Measurements from ENCODE around the gene ABCC4.

Gene ABCC4

GRCh38 chr13:95160112-95160906 lies 140.9 kb downstream of the ABCC4 start:
- DNase-seq (ENCODE audit: low read depth in 2 of 2) = no peak

GRCh38 chr13:95159458-95159857 lies 141.8 kb downstream of the ABCC4 start:
- no peak for DNase-seq (ENCODE audit: low read depth in 2 of 2)

- no peak for DNase-seq (ENCODE audit: low read depth in 2 of 2)
Observed at GRCh38 chr13:95156208-95156607, 145.0 kb downstream of the ABCC4 start.

GRCh38 chr13:95155504-95155903 lies 145.7 kb downstream of the ABCC4 start:
- DNase-seq (ENCODE audit: low read depth in 2 of 2) = no peak

- no peak for DNase-seq (ENCODE audit: low read depth in 2 of 2)
Observed at GRCh38 chr13:95155093-95155492, 146.2 kb downstream of the ABCC4 start.

GRCh38 chr13:95154413-95154886 lies 146.8 kb downstream of the ABCC4 start:
- DNase-seq (ENCODE audit: low read depth in 2 of 2) = no peak

- DNase-seq (ENCODE audit: low read depth in 2 of 2) = no peak
Observed at GRCh38 chr13:95153647-95154412, 147.4 kb downstream of the ABCC4 start.

GRCh38 chr13:95151942-95152587 lies 149.2 kb downstream of the ABCC4 start:
- DNase-seq (ENCODE audit: low read depth in 2 of 2) = no peak

- no peak for DNase-seq (ENCODE audit: low read depth in 2 of 2)
Observed at GRCh38 chr13:95150555-95150954, 150.7 kb downstream of the ABCC4 start.

- no peak for DNase-seq (ENCODE audit: low read depth in 2 of 2)
Observed at GRCh38 chr13:95146486-95146885, 154.8 kb downstream of the ABCC4 start.

- DNase-seq (ENCODE audit: low read depth in 2 of 2) = no peak
Observed at GRCh38 chr13:95145587-95145986, 155.7 kb downstream of the ABCC4 start.

GRCh38 chr13:95140502-95140901 lies 160.7 kb downstream of the ABCC4 start:
- DNase-seq (ENCODE audit: low read depth in 2 of 2) = no peak

- DNase-seq (ENCODE audit: low read depth in 2 of 2) = no peak
Observed at GRCh38 chr13:95138876-95139585, 162.2 kb downstream of the ABCC4 start.

GRCh38 chr13:95137096-95137495 lies 164.2 kb downstream of the ABCC4 start:
- no peak for DNase-seq (ENCODE audit: low read depth in 2 of 2)

GRCh38 chr13:95136638-95137037 lies 164.6 kb downstream of the ABCC4 start:
- no peak for DNase-seq (ENCODE audit: low read depth in 2 of 2)

GRCh38 chr13:95133498-95133897 lies 167.8 kb downstream of the ABCC4 start:
- DNase-seq (ENCODE audit: low read depth in 2 of 2) = no peak

GRCh38 chr13:95129004-95129403 lies 172.2 kb downstream of the ABCC4 start:
- no peak for DNase-seq (ENCODE audit: low read depth in 2 of 2)

- DNase-seq (ENCODE audit: low read depth in 2 of 2) = no peak
Observed at GRCh38 chr13:95128045-95128643, 173.1 kb downstream of the ABCC4 start.

- DNase-seq (ENCODE audit: low read depth in 2 of 2) = no peak
Observed at GRCh38 chr13:95124959-95125358, 176.3 kb downstream of the ABCC4 start.

- no peak for DNase-seq (ENCODE audit: low read depth in 2 of 2)
Observed at GRCh38 chr13:95123726-95124125, 177.5 kb downstream of the ABCC4 start.

GRCh38 chr13:95122063-95122462 lies 179.2 kb downstream of the ABCC4 start:
- no peak for DNase-seq (ENCODE audit: low read depth in 2 of 2)

Data from stimulated activated CD8-positive, alpha-beta memory T cell treated with anti-CD3 and anti-CD28 coated beads, Interleukin-7, amount 100 ng/mL, for 4 hours (primary cell).